HepG2 (cell line): ENCODE results near the gene CUL7. TPM values are rescaled to one million over a fixed set of nuclear protein-coding genes. Genes with fewer than 3 reads are reported as not detected.

Source experiments
- AHR ChIP-seq: IDR thresholded peaks from 2 replicates; pipeline ENCODE4 v1.6.1; 2018; ENCODE audit warnings: missing genetic modification reagents, missing compliant biosample characterization
- CBX5 ChIP-seq: sonication (generic); formaldehyde crosslinking; IDR thresholded peaks from 2 replicates; pipeline ENCODE4 v1.4.0; 2020; ENCODE audit warnings: missing genetic modification reagents, borderline replicate concordance
- CHD2 ChIP-seq: IDR thresholded peaks from 2 replicates; pipeline ENCODE4 v1.6.1; 2011; ENCODE audit warnings: low read depth, low read length, improper control_type of control experiment
- ERF ChIP-seq: IDR thresholded peaks from 2 replicates; pipeline ENCODE4 v1.6.1; 2018; ENCODE audit warnings: missing biosample characterization, missing genetic modification reagents
- ETV5 ChIP-seq: IDR thresholded peaks from 2 replicates; pipeline ENCODE4 v1.6.1; 2018; ENCODE audit warnings: missing biosample characterization, missing genetic modification reagents, inconsistent platforms, borderline replicate concordance
- FOXA3 ChIP-seq: IDR thresholded peaks from 2 replicates; pipeline ENCODE4 v1.6.1; 2016; ENCODE audit warnings: missing genetic modification reagents, missing compliant biosample characterization
- FOXJ3 ChIP-seq: sonication (generic); formaldehyde crosslinking; IDR thresholded peaks from 2 replicates; pipeline ENCODE4 v1.4.0; 2020; ENCODE audit warnings: missing genetic modification reagents, mild to moderate bottlenecking, borderline replicate concordance
- HCFC1 ChIP-seq: fragments of 150-350 bp; IDR thresholded peaks from 2 replicates; pipeline ENCODE4 v1.6.1; 2014; ENCODE audit warnings: low read depth, low read length
- HDAC2 ChIP-seq: sonication (generic); formaldehyde crosslinking; IDR thresholded peaks from 2 replicates; pipeline ENCODE4 v1.4.0; 2020; ENCODE audit warnings: missing genetic modification reagents
- KLF16 ChIP-seq, 2 experiments: sonication (generic) in 1 of 2; formaldehyde crosslinking in 1 of 2; IDR thresholded peaks; 2 replicates each; pipeline versions ENCODE4 v1.6.1 to v1.8.0; 2016 to 2023; ENCODE audit warnings: missing genetic modification reagents in 2 of 2, missing compliant biosample characterization in 1 of 2
- MAZ ChIP-seq, 2 experiments: sonication (generic) in 1 of 2; formaldehyde crosslinking in 1 of 2; IDR thresholded peaks; 2 replicates each; pipeline versions ENCODE4 v1.5.0 to v1.6.1; 2012 to 2020; ENCODE audit warnings: low read depth in 2 of 2, mild to moderate bottlenecking in 2 of 2, borderline replicate concordance in 1 of 2, improper control_type of control experiment in 1 of 2, low read length in 1 of 2, missing genetic modification reagents in 1 of 2, moderate library complexity in 1 of 2
- NFYC ChIP-seq: IDR thresholded peaks from 2 replicates; pipeline ENCODE4 v1.6.1; 2016; ENCODE audit warnings: missing genetic modification reagents, missing compliant biosample characterization
- PAWR ChIP-seq: sonication (generic); formaldehyde crosslinking; IDR thresholded peaks from 2 replicates; pipeline ENCODE4 v1.4.0; 2020; ENCODE audit warnings: missing genetic modification reagents, mild to moderate bottlenecking, borderline replicate concordance
- PHF20 ChIP-seq: sonication (generic); formaldehyde crosslinking; IDR thresholded peaks from 2 replicates; pipeline ENCODE4 v1.5.0; 2020; ENCODE audit warnings: mild to moderate bottlenecking, missing genetic modification reagents
- RARA ChIP-seq: IDR thresholded peaks from 2 replicates; pipeline ENCODE4 v1.6.1; 2016; ENCODE audit warnings: missing genetic modification reagents, missing compliant biosample characterization
- RFXAP ChIP-seq: sonication (generic); formaldehyde crosslinking; IDR thresholded peaks from 2 replicates; pipeline ENCODE4 v1.4.0; 2020; ENCODE audit warnings: missing genetic modification reagents, borderline replicate concordance
- RORA ChIP-seq: sonication (generic); formaldehyde crosslinking; IDR thresholded peaks from 2 replicates; pipeline ENCODE4 v1.5.0; 2020; ENCODE audit warnings: mild to moderate bottlenecking, missing genetic modification reagents, moderate library complexity
- SIN3B ChIP-seq: fragments of 150-350 bp; IDR thresholded peaks from 2 replicates; pipeline ENCODE4 v1.6.1; 2014; ENCODE audit warnings: low read length
- SKI ChIP-seq: fragments of 450-650 bp; IDR thresholded peaks from one replicate; pipeline ENCODE4 v1.6.1; 2018; ENCODE audit warnings: mild to moderate bottlenecking; ENCODE audit not compliant: partially characterized antibody
- SRF ChIP-seq: IDR thresholded peaks from 2 replicates; pipeline ENCODE4 v1.6.1; 2011; ENCODE audit warnings: mild to moderate bottlenecking, low read depth, low read length, moderate library complexity
- U2AF1 ChIP-seq: fragments of 200-400 bp; formaldehyde crosslinking; optimal IDR thresholded peaks from 2 replicates; pipeline ENCODE3; 2017; ENCODE audit warnings: mild to moderate bottlenecking, low read depth, low read length
- ZKSCAN5 ChIP-seq: sonication (generic); formaldehyde crosslinking; IDR thresholded peaks from 2 replicates; pipeline ENCODE4 v1.5.1; 2020; ENCODE audit warnings: mild to moderate bottlenecking, missing genetic modification reagents
- ZNF143 ChIP-seq: sonication (generic); formaldehyde crosslinking; IDR thresholded peaks from 2 replicates; pipeline ENCODE4 v1.4.0; 2020; ENCODE audit warnings: missing genetic modification reagents
- ZNF20 ChIP-seq: sonication (generic); formaldehyde crosslinking; IDR thresholded peaks from 2 replicates; pipeline ENCODE4 v1.4.0; 2020; ENCODE audit warnings: mild to moderate bottlenecking, moderate library complexity, missing genetic modification reagents
- ZNF317 ChIP-seq: sonication (generic); formaldehyde crosslinking; IDR thresholded peaks from 2 replicates; pipeline ENCODE4 v1.5.0; 2020; ENCODE audit warnings: mild to moderate bottlenecking, missing genetic modification reagents
- ZNF430 ChIP-seq: sonication (generic); formaldehyde crosslinking; IDR thresholded peaks from 2 replicates; pipeline ENCODE4 v1.9.0; 2021; ENCODE audit warnings: mild to moderate bottlenecking, missing genetic modification reagents
- ZNF672 ChIP-seq: sonication (generic); formaldehyde crosslinking; IDR thresholded peaks from 2 replicates; pipeline ENCODE4 v1.8.1; 2022; ENCODE audit warnings: missing genetic modification reagents
- ZSCAN25 ChIP-seq: sonication (generic); formaldehyde crosslinking; IDR thresholded peaks from 2 replicates; pipeline ENCODE4 v1.8.0; 2022; ENCODE audit warnings: mild to moderate bottlenecking, missing genetic modification reagents
- polyA plus RNA-seq, 8 experiments: library from polyadenylated mRNA; depleted of rRNA in 3 of 8; stranded (reverse) in 7 of 8; unstranded in 1 of 8; fragments of >200 nt; fragmentation: Illumina TruSeq in 4 of 8; extraction: Trizol in 4 of 8; gene quantifications; 2 replicates each; pipeline versions ENCODE4 v1.2.1 to v1.2.3, GENCODE V29; 2011 to 2016; ENCODE audit warnings: low read depth in 4 of 8, missing spikeins in 1 of 8, mixed read lengths in 1 of 8; ENCODE audit not compliant: insufficient read depth in 1 of 8
- total RNA-seq, 5 experiments: library from RNA; depleted of rRNA; stranded (reverse); fragments of >200 nt; fragmentation: Illumina TruSeq; extraction: Trizol; gene quantifications; 2 replicates each; pipeline ENCODE4 v1.2.3, GENCODE V29; 2016; ENCODE audit warnings: low read depth in 1 of 5

CUL7 gene
- total and polyA plus RNA-seq, 2 of the 13 experiments (the other 11 are each of a cell fraction or from before 2014, with no cell fraction given): 32.0 to 60.7 TPM

GRCh38 chr6:43021270-43022047 is 32.2 kb downstream of the CUL7 start, which contains the start of gene RRP36 (continued):
- TF ChIP-seq MAZ (IDR thresholded peaks at IDR 0.05; ENCODE audit: borderline replicate concordance, low read depth, low read length) (no peak), MAZ (CRISPR knock-in tag; IDR thresholded peaks at IDR 0.05; ENCODE audit: low read depth) (peak; percentile 48; the same call in 1 of the 2 replicates), ZNF672 (CRISPR knock-in tag) (peak; percentile 76; the same call in 1 of the 2 replicates), ZKSCAN5 (CRISPR knock-in tag) (no peak), PHF20 (peak; percentile 84), SKI (peak; percentile 20), FOXA3 (CRISPR knock-in tag) (no peak), ERF (CRISPR knock-in tag) (peak; percentile 76; the same call in 1 of the 2 replicates), FOXJ3 (peak; percentile 40; the same call in 1 of the 2 replicates), RARA (no peak), CHD2 (no peak), AHR (CRISPR knock-in tag) (peak; percentile 63; the same call in 1 of the 2 replicates), SIN3B (no peak), U2AF1 (no peak), PAWR (no peak), RFXAP (CRISPR knock-in tag) (no peak; the same call in 1 of the 2 replicates), ETV5 (CRISPR knock-in tag) (peak; percentile 76), ZSCAN25 (CRISPR knock-in tag) (peak; percentile 49; the same call in 1 of the 2 replicates), KLF16 (CRISPR knock-in tag; IDR thresholded peaks at IDR 0.05) (peak in 1 of 2 experiments; percentile 76; a peak in 1 of 4 replicates), RORA (CRISPR knock-in tag) (no peak), NFYC (CRISPR knock-in tag) (peak; percentile 32; the same call in 1 of the 2 replicates), HDAC2 (CRISPR knock-in tag) (0 out of 2 replicates have a peak, but pooled peaks have one; percentile 16), ZNF317 (peak; percentile 73), ZNF20 (CRISPR knock-in tag) (0 out of 2 replicates have a peak, but pooled peaks have one; percentile 69), CBX5 (CRISPR knock-in tag) (no peak; the same call in 1 of the 2 replicates), HCFC1 (peak; percentile 34), SRF (no peak), ZNF430 (CRISPR knock-in tag) (peak; percentile 56), ZNF143 (CRISPR knock-in tag) (peak; percentile 73)
